HCT116 (cell line): Measurements from ENCODE around the gene ERC2. TPM values are rescaled to one million over a fixed set of nuclear protein-coding genes. Genes with fewer than 3 reads are reported as not detected.

Experiments used
- ATAC-seq: fragments of 200-7000 bp; cut with Tn5 transposase; 2 replicates; pipeline ENCODE4 v1.9.1; 2020; ENCODE audit warnings: mild to moderate bottlenecking, moderate library complexity
- BruUV-seq: library from RNA; stranded (reverse); fragments of 400-500 nt; replicated peaks from 2 replicates; lab custom pipeline; 2021; lab: Mats Ljungman, UMichigan
- CTCF ChIA-PET: fragments of 300-600 bp; sonication (Branson Sonifier 250); formaldehyde crosslinking; loops from one replicate; lab custom pipeline; 2021; ENCODE audit warnings: antibody characterized with exemption; lab: Charles Lee
- POLR2A ChIA-PET: fragments of 300-600, 350-600 bp; sonication (Branson Sonifier 250); formaldehyde crosslinking; loops from one replicate; lab custom pipeline; 2021; ENCODE audit warnings: antibody characterized with exemption; lab: Charles Lee
- RAD21 ChIA-PET, 2 experiments: fragments of 300-600 bp; sonication (Branson Sonifier 250); formaldehyde crosslinking; loops; one replicate each; lab custom pipeline; 2023; ENCODE audit warnings: low total read pairs in 2 of 2; ENCODE audit not compliant: uncharacterized antibody in 2 of 2, unreplicated experiment in 2 of 2, low non-redundant PET in 1 of 2; lab: Charles Lee
- DNase-seq: peaks from one replicate; pipeline ENCODE4 v3.0.0-alpha.2; 2010; ENCODE audit warnings: low read depth, low spot score
- H2AFZ ChIP-seq: fragments of 200-600 bp; shearing (Covaris generic), sonication (generic); 2 replicates; pipeline ENCODE4 v1.6.1; 2017; ENCODE audit warnings: low read depth, mixed run types, mixed read lengths, antibody characterized with exemption, low read length; ENCODE audit not compliant: poor library complexity, severe bottlenecking
- H3K27ac ChIP-seq: 2 replicates; pipeline ENCODE4 v1.5.1; 2012; ENCODE audit warnings: low read depth, low read length
- H3K27me3 ChIP-seq: fragments of 200-600 bp; sonication (generic); 2 replicates; pipeline ENCODE4 v1.6.1; 2016; ENCODE audit warnings: mixed run types, low read length, mixed read lengths; ENCODE audit not compliant: insufficient read depth
- H3K36me3 ChIP-seq, 2 experiments: fragments of 200-500 bp in 1 of 2; fragments of 200-600 bp in 1 of 2; sonication (Bioruptor generic) in 1 of 2; sonication (generic) in 1 of 2; 2 replicates each; pipeline versions ENCODE4 v1.5.1 to v1.6.1; 2014 to 2016; ENCODE audit warnings: low read length in 2 of 2, inconsistent platforms in 1 of 2, mixed read lengths in 1 of 2, mixed run types in 1 of 2; ENCODE audit not compliant: insufficient read depth in 2 of 2, control insufficient read depth in 1 of 2
- H3K4me1 ChIP-seq, 2 experiments: fragments of 200-600 bp in 1 of 2; sonication (generic) in 1 of 2; 2 replicates each; pipeline versions ENCODE4 v1.5.1 to v1.6.1; 2012 to 2017; ENCODE audit warnings: low read length in 2 of 2, inconsistent platforms in 1 of 2, mild to moderate bottlenecking in 1 of 2, mixed read lengths in 1 of 2, mixed run types in 1 of 2, moderate library complexity in 1 of 2; ENCODE audit not compliant: insufficient read depth in 2 of 2, control insufficient read depth in 1 of 2
- H3K4me2 ChIP-seq: fragments of 200-600 bp; sonication (generic); 2 replicates; pipeline ENCODE4 v1.6.1; 2017; ENCODE audit warnings: mixed run types, low read length, mixed read lengths
- H3K4me3 ChIP-seq, 2 experiments: fragments of 200-600 bp in 1 of 2; sonication (generic) in 1 of 2; replicated peaks in 1 of 2; 2 replicates each; pipeline ENCODE4 v1.5.1; 2011 to 2016; ENCODE audit warnings: low read length in 2 of 2, control low read depth in 1 of 2, low read depth in 1 of 2, mild to moderate bottlenecking in 1 of 2, mixed read lengths in 1 of 2, mixed run types in 1 of 2
- H3K79me2 ChIP-seq: fragments of 200-600 bp; sonication (generic); 2 replicates; pipeline ENCODE4 v1.6.1; 2017; ENCODE audit warnings: mild to moderate bottlenecking, mixed run types, low read length, moderate library complexity, mixed read lengths; ENCODE audit not compliant: insufficient read depth
- H3K9ac ChIP-seq: fragments of 200-600 bp; sonication (generic); 2 replicates; pipeline ENCODE4 v1.6.1; 2016; ENCODE audit warnings: low read length, mixed read lengths
- H3K9me2 ChIP-seq: fragments of 200-600 bp; sonication (generic), shearing (Covaris generic); 2 replicates; pipeline ENCODE4 v1.6.1; 2017; ENCODE audit warnings: mixed run types, mild to moderate bottlenecking, moderate library complexity; ENCODE audit not compliant: insufficient read depth
- H3K9me3 ChIP-seq, 2 experiments: fragments of 200-500 bp in 1 of 2; fragments of 200-600 bp in 1 of 2; sonication (Bioruptor generic) in 1 of 2; sonication (generic) in 1 of 2; 2 replicates each; pipeline ENCODE4 v1.6.1; 2014 to 2017; ENCODE audit warnings: low read length in 2 of 2, mixed read lengths in 2 of 2, inconsistent platforms in 1 of 2, low read depth in 1 of 2, mild to moderate bottlenecking in 1 of 2, mixed run types in 1 of 2, moderate library complexity in 1 of 2; ENCODE audit not compliant: control insufficient read depth in 1 of 2, insufficient read depth in 1 of 2
- H4K20me1 ChIP-seq: fragments of 200-600 bp; sonication (generic), shearing (Covaris generic); 2 replicates; pipeline ENCODE4 v1.6.1; 2017; ENCODE audit warnings: mixed run types, mild to moderate bottlenecking, moderate library complexity; ENCODE audit not compliant: insufficient read depth
- CBX3 ChIP-seq: IDR thresholded peaks from 2 replicates; pipeline ENCODE4 v1.6.1; 2012; ENCODE audit warnings: low read depth
- EGR1 ChIP-seq: IDR thresholded peaks from 2 replicates; pipeline ENCODE4 v1.6.1; 2012; ENCODE audit warnings: low read depth
- ELF1 ChIP-seq: IDR thresholded peaks from 2 replicates; pipeline ENCODE4 v1.6.1; 2012; ENCODE audit warnings: low read depth, borderline replicate concordance
- EZH2phosphoT487 ChIP-seq: fragments of 200-600 bp; IDR thresholded peaks from 2 replicates; pipeline ENCODE4 v1.6.1; 2018; ENCODE audit warnings: antibody characterized with exemption, borderline replicate concordance
- FOSL1 ChIP-seq: IDR thresholded peaks from 2 replicates; pipeline ENCODE4 v1.6.1; 2012; ENCODE audit warnings: low read depth
- POLR2A ChIP-seq: IDR thresholded peaks from 2 replicates; pipeline ENCODE4 v1.7.0; 2011; ENCODE audit warnings: borderline replicate concordance; ENCODE audit not compliant: insufficient read depth, insufficient read length; ENCODE audit errors: extremely low read depth
- POLR2AphosphoS5 ChIP-seq: IDR thresholded peaks from 2 replicates; pipeline ENCODE4 v1.6.1; 2011; ENCODE audit warnings: mild to moderate bottlenecking, low read depth, low read length, moderate library complexity
- RAD21 ChIP-seq: IDR thresholded peaks from 2 replicates; pipeline ENCODE4 v1.6.1; 2012; ENCODE audit warnings: low read depth, mild to moderate bottlenecking
- SP1 ChIP-seq: IDR thresholded peaks from 2 replicates; pipeline ENCODE4 v1.6.1; 2012; ENCODE audit warnings: low read depth
- SRF ChIP-seq: IDR thresholded peaks from 2 replicates; pipeline ENCODE4 v1.6.1; 2012; ENCODE audit warnings: low read depth
- YY1 ChIP-seq: IDR thresholded peaks from 2 replicates; pipeline ENCODE4 v1.6.1; 2011; ENCODE audit warnings: low read length, low read depth, moderate library complexity, mild to moderate bottlenecking; ENCODE audit not compliant: insufficient replicate concordance; ENCODE audit errors: extremely low read depth
- ZFX ChIP-seq: fragments of 450-650 bp; IDR thresholded peaks from 2 replicates; pipeline ENCODE4 v1.6.1; 2017
- ZNF274 ChIP-seq: fragments of 200-500 bp; sonication (Bioruptor generic); IDR thresholded peaks from 2 replicates; pipeline ENCODE4 v1.6.1; 2014; ENCODE audit warnings: mild to moderate bottlenecking, low read depth, low read length, inconsistent platforms
- intact Hi-C: fragments of 100-400 bp; cut with micrococcal nuclease; formaldehyde crosslinking; loops from 2 replicates; pipeline ENCODE4 v1.10.0; 2022
- total RNA-seq: library from RNA; stranded (reverse); gene quantifications from one replicate; pipeline ENCODE4 v1.2.1, GENCODE V29; 2021; ENCODE audit not compliant: unreplicated experiment
- TF ChIP-seq, protein P1 (sequence below): IDR thresholded peaks from 2 replicates; pipeline ENCODE4 v1.6.1; 2012; ENCODE audit warnings: low read depth

ERC2 gene
- total RNA-seq, 1 experiment from 2014 or later: not detected

DNA sequence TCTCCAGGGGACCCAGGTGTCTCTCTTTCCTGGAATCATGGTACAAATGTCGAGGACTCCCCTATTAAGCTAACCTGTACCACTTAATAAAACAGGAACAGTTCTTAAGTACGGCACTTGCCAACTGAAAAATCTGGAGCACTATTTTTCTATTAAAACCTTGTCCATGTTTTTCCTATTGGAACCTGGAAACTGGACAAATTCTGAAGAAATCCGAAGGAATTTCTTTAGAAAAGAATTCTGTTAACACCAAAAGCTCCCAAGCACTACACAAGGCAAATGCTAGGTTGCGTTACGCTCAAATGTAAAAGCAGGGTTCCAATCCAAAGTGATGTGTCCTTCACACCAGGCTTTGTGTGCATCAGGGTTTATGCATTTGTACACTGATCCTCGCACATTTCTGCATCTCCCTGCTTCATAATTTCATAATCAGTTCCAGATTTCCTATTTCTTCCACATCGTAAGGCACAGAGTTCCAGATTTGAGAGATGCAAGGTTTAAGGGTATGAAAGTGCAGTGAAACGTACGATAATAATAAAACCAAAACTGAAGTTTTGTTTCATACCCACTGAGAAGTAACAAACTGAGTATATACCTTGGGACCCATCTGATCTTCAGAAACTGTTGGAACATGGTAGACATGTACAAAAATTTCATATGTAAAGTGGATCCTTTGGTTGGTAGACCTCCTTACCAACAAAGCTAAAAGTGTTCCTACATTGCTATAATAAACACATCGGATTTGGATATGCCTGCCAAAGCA lies 849.0 kb downstream of the ERC2 start:
- peaks cover 0 to 16% of the 10 kb centered on the region in 2 experiments; a peak in 2 of 4 replicates for H3K9me3 ChIP-seq

More for the DNA sequence above, 849.0 kb downstream of the ERC2 start:
- ChIA-PET RAD21 (no interaction called here), POLR2A (no interaction called here), CTCF (no interaction called here)
- Histone ChIP-seq H3K4me3 (no peak overlapping the region), H3K27me3 (no peaks in the 10 kb centered on the region), H3K4me1 (no peaks in the 10 kb centered on the region), H3K27ac (no peak overlapping the region), H4K20me1 (no peaks in the 10 kb centered on the region), H3K79me2 (no peaks in the 10 kb centered on the region), H2AFZ (no peak overlapping the region), H3K9me2 (no peaks in the 10 kb centered on the region), H3K36me3 (no peaks in the 10 kb centered on the region), H3K9ac (no peak overlapping the region), H3K4me2 (no peak overlapping the region)
- DNase-seq (no peak), ATAC-seq (no peak)
- no peak for TF ChIP-seq POLR2AphosphoS5
- no peak for TF ChIP-seq FOSL1
- TF ChIP-seq CBX3: no peak
- TF ChIP-seq ELF1: no peak
- TF ChIP-seq, protein P1, sequence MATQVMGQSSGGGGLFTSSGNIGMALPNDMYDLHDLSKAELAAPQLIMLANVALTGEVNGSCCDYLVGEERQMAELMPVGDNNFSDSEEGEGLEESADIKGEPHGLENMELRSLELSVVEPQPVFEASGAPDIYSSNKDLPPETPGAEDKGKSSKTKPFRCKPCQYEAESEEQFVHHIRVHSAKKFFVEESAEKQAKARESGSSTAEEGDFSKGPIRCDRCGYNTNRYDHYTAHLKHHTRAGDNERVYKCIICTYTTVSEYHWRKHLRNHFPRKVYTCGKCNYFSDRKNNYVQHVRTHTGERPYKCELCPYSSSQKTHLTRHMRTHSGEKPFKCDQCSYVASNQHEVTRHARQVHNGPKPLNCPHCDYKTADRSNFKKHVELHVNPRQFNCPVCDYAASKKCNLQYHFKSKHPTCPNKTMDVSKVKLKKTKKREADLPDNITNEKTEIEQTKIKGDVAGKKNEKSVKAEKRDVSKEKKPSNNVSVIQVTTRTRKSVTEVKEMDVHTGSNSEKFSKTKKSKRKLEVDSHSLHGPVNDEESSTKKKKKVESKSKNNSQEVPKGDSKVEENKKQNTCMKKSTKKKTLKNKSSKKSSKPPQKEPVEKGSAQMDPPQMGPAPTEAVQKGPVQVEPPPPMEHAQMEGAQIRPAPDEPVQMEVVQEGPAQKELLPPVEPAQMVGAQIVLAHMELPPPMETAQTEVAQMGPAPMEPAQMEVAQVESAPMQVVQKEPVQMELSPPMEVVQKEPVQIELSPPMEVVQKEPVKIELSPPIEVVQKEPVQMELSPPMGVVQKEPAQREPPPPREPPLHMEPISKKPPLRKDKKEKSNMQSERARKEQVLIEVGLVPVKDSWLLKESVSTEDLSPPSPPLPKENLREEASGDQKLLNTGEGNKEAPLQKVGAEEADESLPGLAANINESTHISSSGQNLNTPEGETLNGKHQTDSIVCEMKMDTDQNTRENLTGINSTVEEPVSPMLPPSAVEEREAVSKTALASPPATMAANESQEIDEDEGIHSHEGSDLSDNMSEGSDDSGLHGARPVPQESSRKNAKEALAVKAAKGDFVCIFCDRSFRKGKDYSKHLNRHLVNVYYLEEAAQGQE: no peak
- TF ChIP-seq EGR1: no peak
- no peak for TF ChIP-seq SRF
- no peak for TF ChIP-seq ZFX
- TF ChIP-seq SP1: no peak
- TF ChIP-seq RAD21: no peak
- no peak for TF ChIP-seq ZNF274
- TF ChIP-seq YY1: no peak
- no peak for TF ChIP-seq EZH2phosphoT487
- TF ChIP-seq POLR2A: no peak
- intact Hi-C loops: no loop called here
- BruUV-seq: no TSS peak
